AG04450 (cell line): ENCODE results near the gene SH3PXD2A. TPM values are rescaled to one million over a fixed set of nuclear protein-coding genes. Genes with fewer than 3 reads are reported as not detected.
A peak's percentile ranks its signal among the peaks of the same experiment; 100 is the strongest.

Experiments used
- CTCF ChIA-PET: fragments of 300-600, 350-600 bp; formaldehyde crosslinking; extraction: SDS; loops from one replicate; lab custom pipeline; 2022; ENCODE audit warnings: antibody characterized with exemption, inconsistent platforms; lab: Charles Lee
- POLR2A ChIA-PET: fragments of 350-600 bp; formaldehyde crosslinking; extraction: SDS; loops from one replicate; lab custom pipeline; 2021; ENCODE audit warnings: antibody characterized with exemption, inconsistent platforms; lab: Yijun Ruan, JAX
- DNase-seq: peaks from one replicate; pipeline ENCODE4 v3.0.0-alpha.2; 2011; ENCODE audit warnings: low read depth, low spot score
- H3K27ac ChIP-seq: one replicate; pipeline ENCODE4 v1.5.1; 2012; ENCODE audit warnings: low read depth, low read length, control low read depth
- H3K27me3 ChIP-seq: one replicate; pipeline ENCODE4 v1.6.0; 2012; ENCODE audit warnings: low read length; ENCODE audit not compliant: control insufficient read depth, insufficient read depth
- H3K4me3 ChIP-seq: 2 replicates; pipeline ENCODE4 v1.5.1; 2011; ENCODE audit warnings: mild to moderate bottlenecking, low read depth, low read length, control low read depth
- H3K9me3 ChIP-seq: 2 replicates; pipeline ENCODE4 v1.5.1; 2012; ENCODE audit warnings: low read length; ENCODE audit not compliant: control insufficient read depth, insufficient read depth
- polyA plus RNA-seq: library from polyadenylated mRNA; depleted of rRNA; stranded (reverse); fragments of >200 nt; gene quantifications from 2 replicates; pipeline ENCODE4 v1.2.3, GENCODE V29; 2011
- TF ChIP-seq, protein P1 (sequence below): IDR thresholded peaks from 2 replicates; pipeline ENCODE4 v1.5.1; 2011; ENCODE audit warnings: low read depth, low read length, control low read depth, inconsistent platforms

The SH3PXD2A gene
- polyA plus RNA-seq, 1 experiment = 22.9 TPM

DNA sequence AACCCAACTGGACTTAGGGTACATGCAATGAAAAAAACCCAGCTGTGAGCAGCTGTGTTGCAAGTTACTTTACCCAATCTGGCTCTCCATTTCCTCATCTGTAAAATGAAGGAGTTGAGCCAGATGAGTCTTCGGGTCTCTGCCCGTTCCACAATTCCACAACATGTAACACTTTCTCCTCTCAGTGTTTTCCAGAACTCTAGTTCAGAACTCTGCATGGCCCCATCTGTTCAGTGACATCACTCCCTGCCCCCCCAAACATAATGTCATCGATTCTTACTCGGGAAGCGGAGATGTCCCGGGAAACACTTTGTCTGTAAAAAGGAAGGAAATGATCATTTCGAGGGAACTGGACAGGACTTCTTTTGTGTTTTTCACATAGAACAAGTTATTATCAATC is 2.5 kb downstream of the SH3PXD2A start:
- TF ChIP-seq, protein P1, sequence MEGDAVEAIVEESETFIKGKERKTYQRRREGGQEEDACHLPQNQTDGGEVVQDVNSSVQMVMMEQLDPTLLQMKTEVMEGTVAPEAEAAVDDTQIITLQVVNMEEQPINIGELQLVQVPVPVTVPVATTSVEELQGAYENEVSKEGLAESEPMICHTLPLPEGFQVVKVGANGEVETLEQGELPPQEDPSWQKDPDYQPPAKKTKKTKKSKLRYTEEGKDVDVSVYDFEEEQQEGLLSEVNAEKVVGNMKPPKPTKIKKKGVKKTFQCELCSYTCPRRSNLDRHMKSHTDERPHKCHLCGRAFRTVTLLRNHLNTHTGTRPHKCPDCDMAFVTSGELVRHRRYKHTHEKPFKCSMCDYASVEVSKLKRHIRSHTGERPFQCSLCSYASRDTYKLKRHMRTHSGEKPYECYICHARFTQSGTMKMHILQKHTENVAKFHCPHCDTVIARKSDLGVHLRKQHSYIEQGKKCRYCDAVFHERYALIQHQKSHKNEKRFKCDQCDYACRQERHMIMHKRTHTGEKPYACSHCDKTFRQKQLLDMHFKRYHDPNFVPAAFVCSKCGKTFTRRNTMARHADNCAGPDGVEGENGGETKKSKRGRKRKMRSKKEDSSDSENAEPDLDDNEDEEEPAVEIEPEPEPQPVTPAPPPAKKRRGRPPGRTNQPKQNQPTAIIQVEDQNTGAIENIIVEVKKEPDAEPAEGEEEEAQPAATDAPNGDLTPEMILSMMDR = no peak
- Histone ChIP-seq H3K9me3 (no peaks in the 10 kb centered on the region; the same call in 1 of the 2 replicates), H3K27me3 (no peaks in the 10 kb centered on the region), H3K27ac (peak overlapping the region; percentile 39), H3K4me3 (peak overlapping the region; percentile 25; the same call in 1 of the 2 replicates)
- POLR2A ChIA-PET = interaction anchor here (0.7 kb wide), 1 partner anchor 75 kb away, joined by 3 read pairs; no protein-coding TSS in a partner anchor
- CTCF ChIA-PET = interaction anchor here (1.0 to 6.1 kb wide), 4 partner anchors 12 to 167 kb away, joined by 3 to 70 read pairs (median 3); no protein-coding TSS in a partner anchor
- no peak for DNase-seq

DNA sequence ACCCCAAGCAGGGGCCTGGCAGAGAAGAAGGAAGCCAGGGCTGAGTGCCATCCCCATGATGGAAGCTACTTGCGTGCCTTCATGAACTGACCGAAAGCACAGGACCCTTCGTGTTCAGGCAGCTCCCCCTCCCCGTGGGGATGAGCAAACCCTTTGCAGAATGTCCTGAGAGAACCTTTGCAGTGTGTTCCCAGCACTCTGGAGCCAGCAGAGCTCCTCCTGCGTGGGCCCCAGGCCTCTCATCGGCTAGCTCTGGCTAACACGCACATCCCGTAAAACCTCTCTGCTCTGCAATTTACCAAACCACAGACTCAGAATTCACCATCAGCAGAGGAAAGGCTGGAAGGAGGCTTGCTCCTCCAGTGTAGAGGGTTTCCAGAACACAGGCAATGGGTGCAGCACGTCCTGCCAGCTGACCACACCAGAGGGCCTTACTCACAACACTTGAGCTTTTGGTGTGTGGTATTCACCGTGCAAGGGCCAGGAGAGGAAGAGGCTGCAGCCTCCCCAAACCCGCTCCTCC is 3.1 kb downstream of the SH3PXD2A start:
- TF ChIP-seq, protein P1 = no peak
- Histone ChIP-seq H3K27ac (peak overlapping the region; percentile 68), H3K4me3 (0 out of 2 replicates have a peak overlapping the region, but pooled peaks have one; percentile 2), H3K27me3 (no peaks in the 10 kb centered on the region), H3K9me3 (no peaks in the 10 kb centered on the region; the same call in 1 of the 2 replicates)
- ChIA-PET POLR2A (no interaction called here), CTCF (interaction anchor here (1.0 to 6.1 kb wide), 3 partner anchors 32 to 166 kb away, joined by 3 to 70 read pairs (median 3); no protein-coding TSS in a partner anchor)
- DNase-seq = no peak

DNA sequence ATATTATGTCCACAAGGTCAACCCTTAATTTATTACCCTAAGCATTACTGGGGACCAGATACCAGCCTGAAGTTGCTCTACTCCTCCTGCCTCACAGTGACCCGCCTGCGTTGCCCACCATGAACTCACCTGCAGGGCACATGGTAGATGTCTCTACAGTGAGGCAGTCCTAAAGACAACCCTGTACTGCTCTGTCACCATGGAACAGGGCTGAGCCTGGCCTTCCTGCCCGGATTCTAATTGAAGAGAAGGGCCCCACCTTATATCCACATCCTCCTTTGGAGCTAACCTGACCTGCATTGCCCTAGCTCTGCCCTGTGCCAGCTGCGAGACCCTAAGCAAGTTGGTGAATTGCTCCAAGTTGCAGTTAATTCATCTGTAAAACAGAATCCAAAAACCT is 4.1 kb downstream of the SH3PXD2A start:
- POLR2A ChIA-PET = no interaction called here
- TF ChIP-seq, protein P1 = no peak
- Histone ChIP-seq H3K27me3 (no peaks in the 10 kb centered on the region), H3K27ac (no peak overlapping the region), H3K9me3 (no peaks in the 10 kb centered on the region; the same call in 1 of the 2 replicates), H3K4me3 (no peak overlapping the region)
- CTCF ChIA-PET = interaction anchor here (1.5 kb wide), 1 partner anchor 138 kb away, joined by 3 read pairs; no protein-coding TSS in a partner anchor
- no peak for DNase-seq

DNA sequence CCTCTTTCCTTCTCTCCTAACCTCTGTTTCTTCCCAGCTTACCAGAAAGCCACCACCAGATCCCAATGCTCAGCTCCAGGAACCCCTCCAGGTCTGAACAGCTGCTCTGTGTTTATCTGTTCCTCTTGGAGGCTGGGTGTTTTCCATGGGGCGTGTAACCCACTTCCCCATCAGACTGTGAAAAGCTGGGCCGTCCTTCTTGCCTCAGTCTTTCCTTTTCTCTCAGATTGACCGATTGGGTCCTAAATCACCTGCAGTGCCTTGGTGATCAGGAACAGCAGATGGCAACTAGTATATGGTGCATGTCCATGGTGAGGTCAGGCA is 4.8 kb downstream of the SH3PXD2A start:
- H3K4me3 ChIP-seq = peak overlapping the region; percentile 31; the same call in 1 of the 2 replicates
- DNase-seq = no peak
- H3K27ac ChIP-seq = peak overlapping the region; percentile 93
- no peaks in the 10 kb centered on the region for H3K27me3 ChIP-seq
- POLR2A ChIA-PET = interaction anchor here (0.6 kb wide), 1 partner anchor 270 kb away, joined by 7 read pairs; no protein-coding TSS in a partner anchor
- TF ChIP-seq, protein P1 = no peak
- no peaks in the 10 kb centered on the region; the same call in 1 of the 2 replicates for H3K9me3 ChIP-seq
- CTCF ChIA-PET = interaction anchor here (1.1 to 1.5 kb wide), 2 partner anchors 69 to 138 kb away, joined by 3 to 4 read pairs; no protein-coding TSS in a partner anchor
